Transverse colon (tissue), 4 donors: ENCODE measurements around the gene C1QB.

Source experiments
- CTCF ChIP-seq, 5 experiments: fragments of 200-600 bp in 3 of 5; fragments of 450-650 bp in 2 of 5; sonication (generic) in 3 of 5; IDR thresholded peaks; 1 replicate in 2 of 5; 2 replicates in 3 of 5; pipeline ENCODE4 v1.5.1; 2016 to 2017; ENCODE audit warnings: antibody characterized with exemption in 5 of 5, inconsistent platforms in 3 of 5, mild to moderate bottlenecking in 2 of 5, moderate library complexity in 1 of 5
- EP300 ChIP-seq: sonication (generic); formaldehyde crosslinking; IDR thresholded peaks from one replicate; pipeline ENCODE4 v1.6.1; 2017; ENCODE audit warnings: antibody characterized with exemption, low read depth
- POLR2A ChIP-seq: fragments of 450-650 bp; IDR thresholded peaks from one replicate; pipeline ENCODE4 v1.6.1; 2016; ENCODE audit warnings: antibody characterized with exemption, mild to moderate bottlenecking, moderate library complexity
- POLR2AphosphoS5 ChIP-seq, 3 donors: sonication (generic); formaldehyde crosslinking; IDR thresholded peaks; one replicate each; pipeline ENCODE4 v1.6.1; 2016; ENCODE audit warnings: antibody characterized with exemption in 3 of 3

GRCh38 chr1:22676916-22677583, 24.0 kb downstream of the C1QB start:
- no peak for TF ChIP-seq CTCF (IDR thresholded peaks at IDR 0.05)
- TF ChIP-seq EP300: no peak
- no peak for TF ChIP-seq POLR2AphosphoS5 (IDR thresholded peaks at IDR 0.05)
- TF ChIP-seq POLR2A: no peak
